Thyroid gland (tissue), 4 donors: Measurements from ENCODE around the gene LRRC8D. TPM values are rescaled to one million over a fixed set of nuclear protein-coding genes. Genes with fewer than 3 reads are reported as not detected.

Experiments used
- DNase-seq, 2 donors: peaks; one replicate each; pipeline ENCODE4 v3.0.0-alpha.2; 2019
- H3K27ac ChIP-seq, 3 donors: fragments of 200-600 bp; sonication (generic); 1 replicate in 2 of 3; 2 replicates in 1 of 3; pipeline ENCODE4 v1.5.1; 2016 to 2019; ENCODE audit warnings: mild to moderate bottlenecking in 1 of 3, moderate library complexity in 1 of 3
- H3K27me3 ChIP-seq: fragments of 200-600 bp; sonication (generic); one replicate; pipeline ENCODE4 v1.5.1; 2019
- H3K36me3 ChIP-seq, 2 donors: fragments of 200-600 bp; sonication (generic); one replicate each; pipeline ENCODE4 v1.5.1; 2016 to 2019
- H3K4me1 ChIP-seq, 2 donors: fragments of 200-600 bp; sonication (generic); one replicate each; pipeline ENCODE4 v1.5.1; 2017 to 2019
- H3K4me3 ChIP-seq, 3 donors: fragments of 200-600 bp; sonication (generic); replicated peaks in 1 of 3; 1 replicate in 2 of 3; 2 replicates in 1 of 3; pipeline ENCODE4 v1.5.1; 2016; ENCODE audit warnings: mild to moderate bottlenecking in 1 of 3
- H3K9me3 ChIP-seq: fragments of 200-600 bp; sonication (generic); one replicate; pipeline ENCODE4 v1.5.1; 2017
- POLR2A ChIP-seq, 2 donors: fragments of 450-650 bp; IDR thresholded peaks; one replicate each; pipeline ENCODE4 v1.6.1; 2017; ENCODE audit warnings: antibody characterized with exemption in 2 of 2, mild to moderate bottlenecking in 2 of 2, moderate library complexity in 1 of 2
- WGBS, 2 donors: methylation state at CpG; one replicate each; pipeline ENCODE4 v1.1.5; 2017; 5-methylcytosine and 5-hydroxymethylcytosine counted together
- intact Hi-C: fragments of 100-400 bp; cut with DNase I; formaldehyde crosslinking; loops from one replicate; pipeline ENCODE4 v1.15.1; 2023
- total RNA-seq, 4 donors: library from RNA; depleted of rRNA; stranded (reverse); fragments of >200 nt; gene quantifications; one replicate each; pipeline ENCODE4 v1.2.3, GENCODE V29; 2016
- TF ChIP-seq, protein P1 (sequence below), 6 experiments: fragments of 200-600 bp in 3 of 6; fragments of 450-650 bp in 3 of 6; sonication (generic) in 3 of 6; IDR thresholded peaks; one replicate each; pipeline ENCODE4 v1.5.1; 2016 to 2019; ENCODE audit warnings: antibody characterized with exemption in 6 of 6, mild to moderate bottlenecking in 2 of 6, inconsistent platforms in 1 of 6, moderate library complexity in 1 of 6

Gene LRRC8D
- total RNA-seq, 4 donors from 2014 or later = 21.1 to 46.7 (median 35.3) TPM

DNA sequence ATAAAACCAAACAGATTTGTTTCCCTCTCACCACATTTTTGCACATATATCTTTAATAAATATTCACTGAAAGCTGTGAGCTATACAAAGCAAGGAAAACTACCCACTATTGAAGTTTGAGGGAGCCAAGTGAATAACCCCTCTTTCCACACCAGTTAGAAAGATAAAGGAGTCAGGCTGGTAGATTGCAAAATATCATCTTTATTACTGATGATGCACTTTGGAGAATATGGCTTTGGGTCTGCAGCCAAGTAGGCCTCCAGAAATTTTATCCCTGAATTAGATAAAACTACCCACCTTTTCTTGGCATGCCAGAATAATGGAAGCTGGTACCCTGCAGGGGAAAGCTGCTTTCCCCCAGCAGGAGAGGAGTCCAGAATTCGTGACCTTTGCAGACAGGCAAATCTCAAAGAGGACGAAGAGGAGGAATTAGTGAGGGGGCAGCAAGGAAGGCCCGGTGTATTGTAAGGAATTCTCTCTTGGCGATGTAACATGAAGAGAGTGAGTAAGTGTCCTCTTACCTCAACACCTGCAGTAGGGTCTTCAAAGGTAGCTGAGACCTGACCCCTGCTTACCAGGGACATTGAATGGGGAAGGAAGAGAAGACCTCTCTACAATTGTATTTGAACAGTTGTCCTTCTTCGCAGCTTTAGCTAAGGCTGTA, 84.7 kb downstream of the LRRC8D start:
- Histone ChIP-seq H3K9me3 (no peaks in the 10 kb centered on the region), H3K27me3 (no peaks in the 10 kb centered on the region), H3K27ac (peak overlapping the region; percentile 80 to 85 (median 85)), H3K36me3 (no peaks in the 10 kb centered on the region), H3K4me1 (peaks cover 54 to 65% of the 10 kb centered on the region in 2 donors), H3K4me3 (no peak overlapping the region)
- intact Hi-C loops = no loop called here
- 84 to 88% methylated on average over 5 of the region's 5 CpGs for WGBS, 2 donors
- no peak for DNase-seq
- TF ChIP-seq, protein P1, sequence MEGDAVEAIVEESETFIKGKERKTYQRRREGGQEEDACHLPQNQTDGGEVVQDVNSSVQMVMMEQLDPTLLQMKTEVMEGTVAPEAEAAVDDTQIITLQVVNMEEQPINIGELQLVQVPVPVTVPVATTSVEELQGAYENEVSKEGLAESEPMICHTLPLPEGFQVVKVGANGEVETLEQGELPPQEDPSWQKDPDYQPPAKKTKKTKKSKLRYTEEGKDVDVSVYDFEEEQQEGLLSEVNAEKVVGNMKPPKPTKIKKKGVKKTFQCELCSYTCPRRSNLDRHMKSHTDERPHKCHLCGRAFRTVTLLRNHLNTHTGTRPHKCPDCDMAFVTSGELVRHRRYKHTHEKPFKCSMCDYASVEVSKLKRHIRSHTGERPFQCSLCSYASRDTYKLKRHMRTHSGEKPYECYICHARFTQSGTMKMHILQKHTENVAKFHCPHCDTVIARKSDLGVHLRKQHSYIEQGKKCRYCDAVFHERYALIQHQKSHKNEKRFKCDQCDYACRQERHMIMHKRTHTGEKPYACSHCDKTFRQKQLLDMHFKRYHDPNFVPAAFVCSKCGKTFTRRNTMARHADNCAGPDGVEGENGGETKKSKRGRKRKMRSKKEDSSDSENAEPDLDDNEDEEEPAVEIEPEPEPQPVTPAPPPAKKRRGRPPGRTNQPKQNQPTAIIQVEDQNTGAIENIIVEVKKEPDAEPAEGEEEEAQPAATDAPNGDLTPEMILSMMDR (IDR thresholded peaks at IDR 0.05) = no peak
- no peak for TF ChIP-seq POLR2A (IDR thresholded peaks at IDR 0.05)

DNA sequence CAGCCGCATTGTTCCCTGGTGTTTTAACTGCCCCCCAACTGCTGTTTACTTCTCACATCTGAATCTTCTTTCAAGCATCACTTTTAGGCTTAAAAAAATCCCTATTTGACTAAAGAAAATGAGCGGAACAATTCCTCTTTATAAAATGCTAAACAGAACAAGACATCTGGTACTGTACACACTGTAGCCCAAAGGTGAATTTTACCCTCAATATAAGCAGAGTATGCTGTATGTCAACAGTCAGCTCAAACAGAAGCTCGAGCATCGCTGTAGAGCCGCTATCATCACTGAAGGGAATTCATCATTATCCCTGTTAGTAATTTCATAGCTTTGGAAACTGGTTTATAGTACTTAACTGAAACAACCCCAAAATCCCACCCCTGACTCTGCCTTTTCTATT, 85.3 kb downstream of the LRRC8D start:
- intact Hi-C loops = no loop called here
- Histone ChIP-seq H3K4me3 (no peak overlapping the region), H3K9me3 (no peaks in the 10 kb centered on the region), H3K27me3 (no peaks in the 10 kb centered on the region), H3K36me3 (no peaks in the 10 kb centered on the region), H3K4me1 (peaks cover 48 to 59% of the 10 kb centered on the region in 2 donors), H3K27ac (peak overlapping the region; percentile 80 to 85 (median 85))
- 67 to 76% methylated on average over 5 of the region's 5 CpGs for WGBS, 2 donors
- DNase-seq = no peak
- no peak for TF ChIP-seq POLR2A (IDR thresholded peaks at IDR 0.05)
- TF ChIP-seq, protein P1 (IDR thresholded peaks at IDR 0.05) = no peak

DNA sequence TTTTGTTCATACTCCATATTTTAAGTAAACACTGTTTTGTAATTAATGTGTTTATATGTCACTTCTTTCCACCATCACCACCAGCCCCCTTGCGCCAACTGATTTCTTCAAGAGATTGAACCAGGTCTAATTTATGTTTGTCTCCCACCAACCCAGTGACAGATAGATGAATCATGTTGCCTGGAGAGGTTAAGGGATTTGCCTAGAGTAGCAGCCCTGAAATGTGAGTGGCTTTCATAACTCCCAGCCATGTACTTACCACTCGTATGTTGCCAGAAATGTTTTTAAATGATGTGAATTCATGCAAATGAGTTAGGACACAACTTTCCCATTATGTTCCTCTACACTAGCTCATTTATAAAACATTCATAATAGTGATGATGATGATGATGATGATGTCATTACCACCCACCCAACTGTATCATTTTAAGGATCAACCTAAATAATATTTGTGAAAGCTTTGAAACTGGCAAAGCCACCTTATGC, 86.9 kb downstream of the LRRC8D start:
- Histone ChIP-seq H3K9me3 (no peaks in the 10 kb centered on the region), H3K4me3 (no peak overlapping the region), H3K4me1 (peaks cover 44 to 53% of the 10 kb centered on the region in 2 donors), H3K27me3 (no peaks in the 10 kb centered on the region), H3K36me3 (no peaks in the 10 kb centered on the region), H3K27ac (peak overlapping the region; percentile 86 to 95 (median 88))
- no peak for DNase-seq
- intact Hi-C loops = no loop called here
- 86 to 95% methylated on average over 2 of the region's 2 CpGs for WGBS, 2 donors
- TF ChIP-seq, protein P1 (IDR thresholded peaks at IDR 0.05) = no peak
- TF ChIP-seq POLR2A (IDR thresholded peaks at IDR 0.05) = no peak

DNA sequence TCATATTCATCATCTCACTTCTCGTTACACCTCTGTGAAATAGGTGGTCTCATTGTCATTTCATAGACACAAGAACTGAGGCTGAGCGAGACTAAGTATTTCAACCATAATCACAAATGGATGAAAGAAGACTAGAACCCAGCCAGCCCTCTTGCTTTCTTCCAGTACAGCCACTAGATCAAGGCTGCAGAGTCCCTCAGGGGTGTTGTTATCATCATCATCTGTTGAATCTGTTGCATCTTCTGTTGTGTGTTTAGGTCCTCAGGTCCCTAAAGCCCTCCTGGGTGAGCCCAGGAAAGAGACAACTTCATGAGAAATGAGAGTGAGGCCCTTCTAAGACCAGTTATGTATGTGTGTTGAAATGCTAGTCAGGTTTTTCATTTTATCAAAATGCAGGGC, 87.4 kb downstream of the LRRC8D start:
- H3K4me1 ChIP-seq = peaks cover 44 to 53% of the 10 kb centered on the region in 2 donors
- DNase-seq = no peak
- H3K27me3 ChIP-seq = no peaks in the 10 kb centered on the region
- intact Hi-C loops = no loop called here
- TF ChIP-seq, protein P1 (IDR thresholded peaks at IDR 0.05) = no peak
- no peak for TF ChIP-seq POLR2A (IDR thresholded peaks at IDR 0.05)
- peak overlapping the region; percentile 54 to 95 (median 57) for H3K27ac ChIP-seq
- H3K9me3 ChIP-seq = no peaks in the 10 kb centered on the region
- no peaks in the 10 kb centered on the region for H3K36me3 ChIP-seq
- H3K4me3 ChIP-seq = no peak overlapping the region
- 98% methylated on average over 2 of the region's 2 CpGs for WGBS, 2 donors

DNA sequence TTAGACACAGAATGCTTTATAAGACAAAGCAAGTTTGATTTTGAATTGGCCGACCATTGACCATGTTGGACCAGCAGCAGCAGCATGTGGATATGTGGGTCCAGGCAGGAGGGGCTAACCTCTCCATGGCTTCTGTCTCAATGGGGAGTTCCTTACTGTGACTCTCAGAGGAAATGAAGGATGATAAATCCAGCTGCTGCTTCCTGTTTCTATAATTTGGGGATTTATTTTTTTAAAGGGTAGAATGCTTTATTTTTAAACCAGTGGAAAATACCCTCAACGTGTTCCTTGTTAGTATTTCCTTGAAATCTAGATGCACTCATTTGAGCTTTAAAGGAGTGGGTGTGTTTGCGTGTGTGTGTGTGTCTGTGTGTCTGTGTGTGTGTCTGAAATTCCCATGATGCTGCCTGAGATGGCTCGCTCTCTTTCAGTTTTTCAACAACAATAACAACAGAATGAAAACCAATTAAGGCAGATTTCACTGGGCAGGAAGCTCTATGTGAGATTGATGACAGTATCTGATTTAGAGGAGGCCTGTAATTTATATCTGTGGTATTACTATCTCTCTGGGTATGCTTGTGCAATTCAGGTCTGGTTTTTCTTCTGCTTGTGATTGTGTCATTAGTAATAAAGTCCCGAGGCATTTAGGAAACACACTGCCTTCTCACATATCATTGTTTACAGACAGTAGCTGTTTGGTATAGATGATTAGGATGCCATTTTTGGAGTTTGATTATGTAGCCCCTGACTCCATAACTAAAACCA, 88.0 kb downstream of the LRRC8D start:
- no peak for TF ChIP-seq POLR2A (IDR thresholded peaks at IDR 0.05)
- TF ChIP-seq, protein P1 (IDR thresholded peaks at IDR 0.05) = no peak
- no peak overlapping the region for H3K4me3 ChIP-seq
- no peaks in the 10 kb centered on the region for H3K36me3 ChIP-seq
- no peak for DNase-seq
- H3K27ac ChIP-seq = peak overlapping the region; percentile 54 to 95 (median 57)
- 63% methylated on average over 5 of the region's 5 CpGs for WGBS, 2 donors
- H3K27me3 ChIP-seq = no peaks in the 10 kb centered on the region
- peaks cover 42 to 48% of the 10 kb centered on the region in 2 donors for H3K4me1 ChIP-seq
- no peaks in the 10 kb centered on the region for H3K9me3 ChIP-seq
- intact Hi-C loops = no loop called here
